ENCODE measurements around the gene NAA16. TPM values are rescaled to one million over a fixed set of nuclear protein-coding genes. Genes with fewer than 3 reads are reported as not detected.
A peak's percentile ranks its signal among the peaks of the same experiment; 100 is the strongest.
"Not testable (repeated sequence)": the region's sequence is repeated elsewhere in the genome, so short reads cannot be mapped to it uniquely, and the experiment has no call there.

The NAA16 gene
- total RNA-seq, 2 donors from 2014 or later, result 17.6 to 19.9 TPM

DNA sequence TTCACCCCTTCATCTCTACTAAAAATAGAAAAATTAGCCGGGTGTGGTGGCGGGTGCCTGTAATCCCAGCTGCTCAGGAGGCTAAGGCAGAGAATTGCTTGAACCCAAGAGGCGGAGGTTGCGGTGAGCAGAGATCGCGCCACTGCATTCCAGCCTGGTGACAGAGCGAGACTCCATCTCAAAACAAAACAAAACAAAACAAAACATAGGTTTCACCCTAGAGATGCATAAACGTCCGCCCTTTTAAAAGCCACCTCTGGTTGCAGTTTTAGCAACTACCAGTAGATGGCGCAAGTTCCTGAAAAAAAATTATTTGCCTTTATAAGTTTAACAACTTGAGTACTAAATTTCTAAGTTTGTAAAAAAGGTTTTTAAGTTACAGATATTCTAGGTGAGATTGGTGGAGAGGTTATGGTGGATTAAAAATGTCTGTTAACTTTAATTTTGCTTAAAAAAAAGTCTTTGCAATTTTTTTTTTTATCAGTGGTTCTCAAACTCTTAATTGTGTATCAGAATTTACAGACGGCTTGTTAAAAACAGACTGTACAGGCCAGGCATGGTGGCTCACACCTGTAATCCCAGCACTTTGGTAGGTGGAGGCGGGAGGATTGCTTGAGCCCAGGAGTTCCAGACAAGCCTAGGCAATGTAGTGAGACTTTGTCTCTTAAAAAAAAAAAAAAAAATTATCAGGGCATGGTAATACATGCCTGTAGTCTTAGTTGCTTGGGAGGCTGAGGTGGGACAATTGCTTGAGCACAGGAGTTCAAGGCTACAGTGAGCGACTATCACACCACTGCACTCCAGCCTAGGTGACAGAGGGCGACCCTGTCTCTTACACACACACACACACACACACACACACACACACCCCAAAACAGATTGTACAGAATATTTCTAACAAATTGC is 42.1 kb downstream of the NAA16 start:
- DNase-seq (ENCODE audit: low spot score), result no peak
- Histone ChIP-seq H3K4me1 (replicated peaks) (no peaks in the 10 kb centered on the region), H3K36me3 (no peaks in the 10 kb centered on the region), H3K9me3 (no peaks in the 10 kb centered on the region), H3K27ac (no peak overlapping the region), H3K27me3 (replicated peaks; ENCODE audit: insufficient read depth) (no peaks in the 10 kb centered on the region), H3K4me3 (no peak overlapping the region)
- TF ChIP-seq POLR2AphosphoS5 (IDR thresholded peaks at IDR 0.05) (peak; percentile 3), POLR2A (IDR thresholded peaks at IDR 0.05) (no peak)
- TF ChIP-seq, protein P1, sequence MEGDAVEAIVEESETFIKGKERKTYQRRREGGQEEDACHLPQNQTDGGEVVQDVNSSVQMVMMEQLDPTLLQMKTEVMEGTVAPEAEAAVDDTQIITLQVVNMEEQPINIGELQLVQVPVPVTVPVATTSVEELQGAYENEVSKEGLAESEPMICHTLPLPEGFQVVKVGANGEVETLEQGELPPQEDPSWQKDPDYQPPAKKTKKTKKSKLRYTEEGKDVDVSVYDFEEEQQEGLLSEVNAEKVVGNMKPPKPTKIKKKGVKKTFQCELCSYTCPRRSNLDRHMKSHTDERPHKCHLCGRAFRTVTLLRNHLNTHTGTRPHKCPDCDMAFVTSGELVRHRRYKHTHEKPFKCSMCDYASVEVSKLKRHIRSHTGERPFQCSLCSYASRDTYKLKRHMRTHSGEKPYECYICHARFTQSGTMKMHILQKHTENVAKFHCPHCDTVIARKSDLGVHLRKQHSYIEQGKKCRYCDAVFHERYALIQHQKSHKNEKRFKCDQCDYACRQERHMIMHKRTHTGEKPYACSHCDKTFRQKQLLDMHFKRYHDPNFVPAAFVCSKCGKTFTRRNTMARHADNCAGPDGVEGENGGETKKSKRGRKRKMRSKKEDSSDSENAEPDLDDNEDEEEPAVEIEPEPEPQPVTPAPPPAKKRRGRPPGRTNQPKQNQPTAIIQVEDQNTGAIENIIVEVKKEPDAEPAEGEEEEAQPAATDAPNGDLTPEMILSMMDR (IDR thresholded peaks at IDR 0.05), result peak; percentile 64 to 84 (median 72)
- WGBS, result 66% methylated on average over 14 of the region's 14 CpGs
- intact Hi-C loops (cut with DNase I), result no loop called here

DNA sequence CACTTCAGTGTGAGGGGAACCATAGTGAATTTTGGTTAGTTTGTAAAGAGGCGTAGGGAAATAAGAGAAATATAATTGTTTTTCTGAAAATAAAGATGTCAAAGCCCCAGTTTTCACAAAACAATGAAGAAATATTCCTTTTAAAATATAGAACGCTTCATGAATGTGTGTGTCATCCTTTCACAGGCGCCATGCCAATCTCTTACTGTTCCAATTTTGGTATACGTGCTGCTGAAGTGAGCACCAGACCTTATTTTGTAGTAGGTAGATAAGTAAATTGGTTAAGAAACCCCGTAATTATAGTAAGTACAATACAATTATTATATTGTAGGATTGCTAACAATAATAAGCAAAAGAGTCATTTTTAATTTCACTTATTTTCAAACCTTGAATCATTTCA is 43.3 kb downstream of the NAA16 start:
- 69% methylated on average over 5 of the region's 5 CpGs for WGBS
- Histone ChIP-seq H3K36me3 (no peaks in the 10 kb centered on the region), H3K4me1 (replicated peaks) (no peaks in the 10 kb centered on the region), H3K27ac (no peak overlapping the region), H3K9me3 (no peaks in the 10 kb centered on the region), H3K4me3 (no peak overlapping the region), H3K27me3 (replicated peaks; ENCODE audit: insufficient read depth) (no peaks in the 10 kb centered on the region)
- no peak for DNase-seq (ENCODE audit: low spot score)
- TF ChIP-seq POLR2AphosphoS5 (IDR thresholded peaks at IDR 0.05), result no peak
- TF ChIP-seq POLR2A (IDR thresholded peaks at IDR 0.05), result no peak
- TF ChIP-seq, protein P1 (IDR thresholded peaks at IDR 0.05), result no peak
- intact Hi-C loops (cut with DNase I), result no loop called here

DNA sequence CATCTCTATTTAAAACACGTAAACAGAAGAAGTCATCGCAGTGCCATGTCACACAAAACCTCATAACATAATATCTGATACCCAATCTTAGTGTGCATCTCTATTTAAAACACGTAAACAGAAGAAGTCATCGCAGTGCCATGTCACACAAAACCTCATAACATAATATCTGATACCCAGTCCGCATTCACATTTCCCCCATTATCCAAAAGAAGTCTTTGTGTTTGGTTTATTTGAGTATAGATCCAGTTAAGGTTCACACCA is 45.2 kb downstream of the NAA16 start:
- H3K4me1 ChIP-seq (replicated peaks); intact Hi-C loops (cut with DNase I); DNase-seq (ENCODE audit: low spot score); H3K36me3 ChIP-seq; H3K27me3 ChIP-seq (replicated peaks; ENCODE audit: insufficient read depth); H3K27ac ChIP-seq; H3K4me3 ChIP-seq; H3K9me3 ChIP-seq: not testable (repeated sequence)
- 52% methylated on average over 5 of the region's 5 CpGs for WGBS

DNA sequence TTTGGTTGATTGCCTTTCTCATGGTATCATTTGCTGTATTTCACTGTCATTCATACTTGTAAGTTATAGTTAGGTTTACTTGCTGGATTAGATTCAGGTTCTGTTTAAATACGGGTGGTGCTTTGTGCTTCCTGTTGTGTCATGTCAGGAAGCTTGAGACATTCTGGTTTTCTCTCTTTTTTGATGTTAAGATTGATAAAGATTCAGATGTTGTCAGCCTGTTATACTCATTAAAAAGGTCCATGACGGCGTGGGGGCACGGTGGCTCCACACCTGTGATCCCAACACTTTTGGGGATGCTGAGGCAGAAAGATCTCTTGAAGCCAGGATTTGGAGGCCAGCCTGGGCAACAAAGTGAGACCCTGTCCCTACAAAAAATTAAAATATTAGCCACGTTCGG is 45.7 kb downstream of the NAA16 start:
- H3K27ac ChIP-seq, result no peak overlapping the region
- no peaks in the 10 kb centered on the region for H3K27me3 ChIP-seq (replicated peaks; ENCODE audit: insufficient read depth)
- H3K4me1 ChIP-seq (replicated peaks), result no peaks in the 10 kb centered on the region
- H3K36me3 ChIP-seq, result no peaks in the 10 kb centered on the region
- H3K9me3 ChIP-seq, result no peaks in the 10 kb centered on the region
- no peak for DNase-seq (ENCODE audit: low spot score)
- TF ChIP-seq POLR2A (IDR thresholded peaks at IDR 0.05) (no peak), POLR2AphosphoS5 (IDR thresholded peaks at IDR 0.05) (no peak)
- WGBS, result 61% methylated on average over 6 of the region's 6 CpGs
- no peak overlapping the region for H3K4me3 ChIP-seq
- intact Hi-C loops (cut with DNase I), result no loop called here

DNA sequence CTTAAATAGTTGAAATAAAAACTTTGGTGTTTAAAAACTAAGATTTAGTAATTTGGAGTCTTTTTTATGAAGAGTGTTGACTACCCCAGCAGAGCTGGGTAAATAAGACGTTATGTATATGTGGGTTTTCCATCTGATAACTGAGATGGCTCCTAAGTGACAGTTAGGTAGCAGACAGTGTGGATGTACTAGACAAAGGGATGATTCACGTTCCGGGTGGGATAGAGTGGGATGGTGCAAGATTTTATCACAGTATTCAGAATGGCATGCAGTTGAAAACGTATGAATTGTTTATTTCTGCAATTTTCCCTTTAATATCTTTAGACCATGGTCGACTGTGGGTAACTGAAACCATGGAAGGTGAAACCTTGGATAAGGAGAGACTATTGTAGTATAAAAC is 50.4 kb downstream of the NAA16 start:
- WGBS, result 37% methylated on average over 5 of the region's 5 CpGs
- TF ChIP-seq, protein P1 (IDR thresholded peaks at IDR 0.05), result no peak
- TF ChIP-seq POLR2A (IDR thresholded peaks at IDR 0.05) (no peak), POLR2AphosphoS5 (IDR thresholded peaks at IDR 0.05) (no peak)
- H3K27ac ChIP-seq, result no peak overlapping the region
- H3K36me3 ChIP-seq, result no peaks in the 10 kb centered on the region
- H3K4me3 ChIP-seq, result no peak overlapping the region
- no peaks in the 10 kb centered on the region for H3K4me1 ChIP-seq (replicated peaks)
- intact Hi-C loops (cut with DNase I), result no loop called here
- no peak for DNase-seq (ENCODE audit: low spot score)
- H3K9me3 ChIP-seq, result no peaks in the 10 kb centered on the region
- no peaks in the 10 kb centered on the region for H3K27me3 ChIP-seq (replicated peaks; ENCODE audit: insufficient read depth)

DNA sequence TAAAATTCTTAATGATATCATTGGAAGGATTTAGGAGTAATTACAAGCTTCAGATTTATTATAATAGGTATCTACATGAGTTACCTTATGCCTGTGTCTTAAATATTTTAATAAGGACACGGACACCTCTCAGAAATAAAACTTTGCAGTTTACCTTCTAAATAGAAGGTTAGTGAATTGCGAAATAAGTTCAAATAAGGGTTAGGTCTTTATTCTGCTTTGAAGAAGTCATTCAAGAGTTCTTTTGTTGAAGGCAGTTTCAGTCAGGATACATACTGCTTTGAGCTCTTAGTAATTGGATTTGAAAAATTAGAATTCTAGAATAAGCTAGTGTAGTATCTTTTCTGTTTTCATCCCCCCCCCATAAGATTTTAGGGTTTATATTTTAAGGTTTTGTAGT is 53.0 kb downstream of the NAA16 start:
- no peak overlapping the region for H3K4me3 ChIP-seq
- H3K9me3 ChIP-seq, result no peaks in the 10 kb centered on the region
- no peak overlapping the region for H3K27ac ChIP-seq
- H3K4me1 ChIP-seq (replicated peaks), result no peaks in the 10 kb centered on the region
- no peaks in the 10 kb centered on the region for H3K27me3 ChIP-seq (replicated peaks; ENCODE audit: insufficient read depth)
- intact Hi-C loops (cut with DNase I), result no loop called here
- no peaks in the 10 kb centered on the region for H3K36me3 ChIP-seq
- WGBS, result 80% methylated on average over 2 of the region's 2 CpGs
- DNase-seq (ENCODE audit: low spot score), result no peak
- TF ChIP-seq POLR2A (IDR thresholded peaks at IDR 0.05), result no peak
- TF ChIP-seq, protein P1 (IDR thresholded peaks at IDR 0.05), result no peak
- no peak for TF ChIP-seq POLR2AphosphoS5 (IDR thresholded peaks at IDR 0.05)
